OCI-LY7 (cell line): Measurements from ENCODE around the gene RAB5IF. TPM values are rescaled to one million over a fixed set of nuclear protein-coding genes. Genes with fewer than 3 reads are reported as not detected.

Experiments used
- BruUV-seq: library from RNA; stranded (reverse); fragments of 400-500 nt; replicated peaks from 2 replicates; lab custom pipeline; 2021; lab: Mats Ljungman, UMichigan
- CTCF ChIA-PET: fragments of 300-600 bp; sonication (Branson Sonifier 250); formaldehyde crosslinking; loops from one replicate; lab custom pipeline; 2022; ENCODE audit warnings: antibody characterized with exemption; ENCODE audit not compliant: unreplicated experiment; lab: Charles Lee
- POLR2A ChIA-PET: fragments of 300-600 bp; sonication (Branson Sonifier 250); formaldehyde crosslinking; loops from one replicate; lab custom pipeline; 2022; ENCODE audit warnings: antibody characterized with exemption; lab: Charles Lee
- DNase-seq: peaks from one replicate; pipeline ENCODE4 v3.0.0-alpha.2; 2015; ENCODE audit warnings: low spot score
- H2AFZ ChIP-seq: fragments of 200-600 bp; sonication (generic), shearing (Covaris generic); 2 replicates; pipeline ENCODE4 v1.6.1; 2014; ENCODE audit warnings: mild to moderate bottlenecking, antibody characterized with exemption, low read length, moderate library complexity
- H3K27ac ChIP-seq: fragments of 200-600 bp; sonication (generic); 2 replicates; pipeline ENCODE4 v1.5.1; 2014; ENCODE audit warnings: mixed run types, low read depth, mild to moderate bottlenecking, moderate library complexity, low read length, inconsistent platforms; ENCODE audit not compliant: poor library complexity, severe bottlenecking
- H3K36me3 ChIP-seq: fragments of 200-600 bp; sonication (generic); 2 replicates; pipeline ENCODE4 v1.6.1; 2014; ENCODE audit warnings: mild to moderate bottlenecking, antibody characterized with exemption, low read length, moderate library complexity, mixed read lengths; ENCODE audit not compliant: insufficient read depth
- H3K4me1 ChIP-seq: fragments of 200-600 bp; sonication (generic); 2 replicates; pipeline ENCODE4 v1.5.1; 2014; ENCODE audit warnings: mild to moderate bottlenecking, low read length; ENCODE audit not compliant: insufficient read depth, poor library complexity, severe bottlenecking
- H3K4me2 ChIP-seq: fragments of 200-600 bp; sonication (generic); 2 replicates; pipeline ENCODE4 v1.6.1; 2014; ENCODE audit warnings: mild to moderate bottlenecking, low read length
- H3K4me3 ChIP-seq: fragments of 200-600 bp; sonication (generic); 2 replicates; pipeline ENCODE4 v1.5.1; 2014; ENCODE audit warnings: mild to moderate bottlenecking, low read depth, low read length; ENCODE audit not compliant: poor library complexity, severe bottlenecking
- H3K79me2 ChIP-seq: fragments of 200-600 bp; sonication (generic); 2 replicates; pipeline ENCODE4 v1.6.1; 2016; ENCODE audit warnings: low read depth, mild to moderate bottlenecking, low read length, moderate library complexity, mixed read lengths; ENCODE audit not compliant: insufficient read depth
- H3K9me2 ChIP-seq: fragments of 200-600 bp; sonication (generic); 2 replicates; pipeline ENCODE4 v1.6.1; 2016; ENCODE audit warnings: mild to moderate bottlenecking, low read length, mixed read lengths; ENCODE audit not compliant: insufficient read depth
- H3K9me3 ChIP-seq: fragments of 200-600 bp; sonication (generic); 2 replicates; pipeline ENCODE4 v1.6.1; 2014; ENCODE audit warnings: mild to moderate bottlenecking, mixed run types, low read length, mixed read lengths
- H4K20me1 ChIP-seq: fragments of 200-600 bp; sonication (generic); 2 replicates; pipeline ENCODE4 v1.6.1; 2014; ENCODE audit warnings: mild to moderate bottlenecking, antibody characterized with exemption, low read length, moderate library complexity, mixed read lengths; ENCODE audit not compliant: insufficient read depth
- EZH2phosphoT487 ChIP-seq: fragments of 200-600 bp; sonication (generic); IDR thresholded peaks from 2 replicates; pipeline ENCODE4 v1.6.1; 2018; ENCODE audit warnings: low read depth, borderline replicate concordance, mild to moderate bottlenecking, mixed run types, antibody characterized with exemption, low read length, moderate library complexity, mixed read lengths
- intact Hi-C: fragments of 100-400 bp; cut with micrococcal nuclease; formaldehyde crosslinking; loops from one replicate; pipeline ENCODE4 v1.10.0; 2022; ENCODE audit not compliant: unreplicated experiment
- total RNA-seq, 2 experiments: library from RNA; depleted of rRNA in 1 of 2; stranded (reverse); fragments of >200 nt in 1 of 2; shearing (Covaris generic) in 1 of 2; gene quantifications; 2 replicates each; pipeline ENCODE4 v1.2.3, GENCODE V29; 2014 to 2022
- TF ChIP-seq, protein P1 (sequence below): fragments of 200-600 bp; sonication (generic); conservative IDR thresholded peaks from 2 replicates; pipeline ENCODE4 v1.5.1; 2014; ENCODE audit warnings: mild to moderate bottlenecking, antibody characterized with exemption, low read length, moderate library complexity, mixed read lengths

The RAB5IF gene
- total RNA-seq, 2 experiments from 2014 or later: 66.6 to 94.8 TPM

GRCh38 chr20:36611625-36612024 lies 6.0 kb downstream of the RAB5IF start:
- intact Hi-C loops: loop anchor here (1.0 to 2.0 kb wide), 3 partner anchors 143 to 308 kb away; no protein-coding TSS in a partner anchor
- peaks cover 13% of the 10 kb centered on the region; the same call in 1 of the 2 replicates for H4K20me1 ChIP-seq
- no peak overlapping the region for H3K4me3 ChIP-seq
- POLR2A ChIA-PET: interaction anchor here (0.7 kb wide), 1 partner anchor 55 kb away, joined by 3 read pairs; no protein-coding TSS in a partner anchor
- no peak overlapping the region for H3K27ac ChIP-seq
- TF ChIP-seq, protein P1, sequence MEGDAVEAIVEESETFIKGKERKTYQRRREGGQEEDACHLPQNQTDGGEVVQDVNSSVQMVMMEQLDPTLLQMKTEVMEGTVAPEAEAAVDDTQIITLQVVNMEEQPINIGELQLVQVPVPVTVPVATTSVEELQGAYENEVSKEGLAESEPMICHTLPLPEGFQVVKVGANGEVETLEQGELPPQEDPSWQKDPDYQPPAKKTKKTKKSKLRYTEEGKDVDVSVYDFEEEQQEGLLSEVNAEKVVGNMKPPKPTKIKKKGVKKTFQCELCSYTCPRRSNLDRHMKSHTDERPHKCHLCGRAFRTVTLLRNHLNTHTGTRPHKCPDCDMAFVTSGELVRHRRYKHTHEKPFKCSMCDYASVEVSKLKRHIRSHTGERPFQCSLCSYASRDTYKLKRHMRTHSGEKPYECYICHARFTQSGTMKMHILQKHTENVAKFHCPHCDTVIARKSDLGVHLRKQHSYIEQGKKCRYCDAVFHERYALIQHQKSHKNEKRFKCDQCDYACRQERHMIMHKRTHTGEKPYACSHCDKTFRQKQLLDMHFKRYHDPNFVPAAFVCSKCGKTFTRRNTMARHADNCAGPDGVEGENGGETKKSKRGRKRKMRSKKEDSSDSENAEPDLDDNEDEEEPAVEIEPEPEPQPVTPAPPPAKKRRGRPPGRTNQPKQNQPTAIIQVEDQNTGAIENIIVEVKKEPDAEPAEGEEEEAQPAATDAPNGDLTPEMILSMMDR: no peak
- no peak for TF ChIP-seq EZH2phosphoT487
- H3K9me3 ChIP-seq: no peaks in the 10 kb centered on the region
- DNase-seq: no peak
- CTCF ChIA-PET: interaction anchor here (1.1 kb wide), 1 partner anchor 275 kb away, joined by 3 read pairs; no protein-coding TSS in a partner anchor
- peaks cover 22% of the 10 kb centered on the region for H3K79me2 ChIP-seq
- no TSS peak for BruUV-seq
- no peak overlapping the region for H3K4me2 ChIP-seq
- H3K36me3 ChIP-seq: peaks cover 88% of the 10 kb centered on the region
- H2AFZ ChIP-seq: no peak overlapping the region
- H3K4me1 ChIP-seq: peaks cover 14% of the 10 kb centered on the region
- H3K9me2 ChIP-seq: no peaks in the 10 kb centered on the region

GRCh38 chr20:36613974-36614373 lies 8.4 kb downstream of the RAB5IF start:
- Histone ChIP-seq H3K4me2 (no peak overlapping the region), H3K79me2 (no peaks in the 10 kb centered on the region; the same call in 1 of the 2 replicates), H3K27ac (no peak overlapping the region), H4K20me1 (no peaks in the 10 kb centered on the region), H2AFZ (no peak overlapping the region), H3K9me3 (no peaks in the 10 kb centered on the region), H3K4me1 (no peaks in the 10 kb centered on the region), H3K4me3 (no peak overlapping the region), H3K9me2 (no peaks in the 10 kb centered on the region), H3K36me3 (peaks cover 71% of the 10 kb centered on the region)
- intact Hi-C loops: loop anchor here (2.0 kb wide), 1 partner anchor 273 kb away; no protein-coding TSS in a partner anchor
- ChIA-PET CTCF (no interaction called here), POLR2A (interaction anchor here (0.6 kb wide), 1 partner anchor 30 kb away, joined by 3 read pairs; no protein-coding TSS in a partner anchor)
- TF ChIP-seq, protein P1: no peak
- no peak for TF ChIP-seq EZH2phosphoT487
- BruUV-seq: no TSS peak
- no peak for DNase-seq

GRCh38 chr20:36614781-36615557 lies 9.4 kb downstream of the RAB5IF start:
- Histone ChIP-seq H3K9me2 (no peaks in the 10 kb centered on the region), H3K27ac (no peak overlapping the region), H3K36me3 (peaks cover 61% of the 10 kb centered on the region), H2AFZ (no peak overlapping the region), H4K20me1 (no peaks in the 10 kb centered on the region), H3K4me2 (no peak overlapping the region), H3K4me1 (no peaks in the 10 kb centered on the region), H3K79me2 (no peaks in the 10 kb centered on the region), H3K4me3 (no peak overlapping the region), H3K9me3 (no peaks in the 10 kb centered on the region)
- intact Hi-C loops: no loop called here
- no peak for TF ChIP-seq EZH2phosphoT487
- TF ChIP-seq, protein P1: no peak
- ChIA-PET POLR2A (no interaction called here), CTCF (no interaction called here)
- DNase-seq: no peak
- no TSS peak for BruUV-seq
